T-cell (primary cell): ENCODE results near the gene NCAM2. TPM values are rescaled to one million over a fixed set of nuclear protein-coding genes. Genes with fewer than 3 reads are reported as not detected.

Experiments used
- ATAC-seq, 4 experiments: fragments of 200-7000 bp in 3 of 4; fragments of 150-1000 bp in 1 of 4; cut with Tn5 transposase; replicated peaks in 1 of 4; 1 replicate in 3 of 4; 2 replicates in 1 of 4; pipeline ENCODE4 v1.10.0; 2021; ENCODE audit warnings: moderate library complexity in 3 of 4, mild to moderate bottlenecking in 2 of 4, moderate number of reproducible peaks in 1 of 4
- CTCF ChIA-PET, 2 donors: fragments of 300-600 bp; sonication (Branson Sonifier 250); formaldehyde crosslinking; loops; one replicate each; lab custom pipeline; 2022; ENCODE audit warnings: antibody characterized with exemption in 2 of 2; lab: Charles Lee
- POLR2A ChIA-PET, 2 donors: fragments of 300-600 bp; sonication (Branson Sonifier 250); formaldehyde crosslinking; loops; one replicate each; lab custom pipeline; 2022; ENCODE audit warnings: antibody characterized with exemption in 2 of 2; lab: Charles Lee
- DNase-seq, 35 experiments: peaks; one replicate each; pipeline versions ENCODE4 v3.0.0 to v3.0.0-alpha.2; 2013 to 2023
- H3K27ac ChIP-seq: one replicate; pipeline ENCODE4 v1.5.1; 2013; ENCODE audit warnings: low read length
- H3K27me3 ChIP-seq, 2 experiments: replicated peaks in 1 of 2; 1 replicate in 1 of 2; 2 replicates in 1 of 2; pipeline versions ENCODE4 v1.6.1 to v1.7.0; 2013; ENCODE audit warnings: low read length in 1 of 2, mixed read lengths in 1 of 2; ENCODE audit not compliant: control insufficient read depth in 2 of 2, insufficient read depth in 2 of 2; ENCODE audit errors: extremely low read depth in 1 of 2
- H3K36me3 ChIP-seq, 2 donors: 1 replicate in 1 of 2; 2 replicates in 1 of 2; pipeline versions ENCODE4 v1.6.1 to v1.7.0; 2013; ENCODE audit warnings: low read length in 1 of 2; ENCODE audit not compliant: control insufficient read depth in 2 of 2, insufficient read depth in 1 of 2; ENCODE audit errors: extremely low read depth in 1 of 2
- H3K4me1 ChIP-seq, 2 experiments: 1 replicate in 1 of 2; 2 replicates in 1 of 2; pipeline versions ENCODE4 v1.6.1 to v1.7.0; 2013; ENCODE audit warnings: low read length in 2 of 2, mixed read lengths in 1 of 2; ENCODE audit not compliant: insufficient read depth in 2 of 2, control insufficient read depth in 1 of 2; ENCODE audit errors: extremely low read depth in 1 of 2
- H3K4me3 ChIP-seq, 2 donors: 1 replicate in 1 of 2; 2 replicates in 1 of 2; pipeline versions ENCODE4 v1.5.1 to v1.7.0; 2013; ENCODE audit warnings: mild to moderate bottlenecking in 2 of 2, low read length in 1 of 2, moderate library complexity in 1 of 2; ENCODE audit not compliant: control insufficient read depth in 1 of 2; ENCODE audit errors: extremely low read depth in 1 of 2
- H3K9me3 ChIP-seq: 2 replicates; pipeline ENCODE4 v1.7.0; 2013
- H3K27ac Mint-ChIP-seq, 2 donors: one replicate each; pipeline ENCODE4 v1.8.0; 2020 to 2021; ENCODE audit warnings: mild to moderate bottlenecking in 2 of 2, mixed read lengths in 2 of 2
- H3K27me3 Mint-ChIP-seq, 2 donors: one replicate each; pipeline ENCODE4 v1.8.0; 2021 to 2022; ENCODE audit warnings: mixed read lengths in 2 of 2
- H3K36me3 Mint-ChIP-seq: one replicate; pipeline ENCODE4 v1.8.0; 2021; ENCODE audit warnings: mixed read lengths
- H3K4me1 Mint-ChIP-seq, 3 donors: one replicate each; pipeline ENCODE4 v1.8.0; 2020 to 2022; ENCODE audit warnings: mixed read lengths in 3 of 3, mild to moderate bottlenecking in 1 of 3
- H3K4me3 Mint-ChIP-seq, 3 donors: one replicate each; pipeline ENCODE4 v1.8.0; 2020 to 2022; ENCODE audit warnings: mild to moderate bottlenecking in 3 of 3, mixed read lengths in 3 of 3, moderate library complexity in 3 of 3
- H3K9me3 Mint-ChIP-seq, 3 donors: one replicate each; pipeline ENCODE4 v1.8.0; 2020 to 2022; ENCODE audit warnings: mixed read lengths in 3 of 3
- WGBS: methylation state at CpG from one replicate; pipeline ENCODE4 v1.1.5; 2013; ENCODE audit warnings: missing lambda C conversion rate; ENCODE audit not compliant: insufficient coverage; 5-methylcytosine and 5-hydroxymethylcytosine counted together
- total RNA-seq, 35 experiments: library from RNA in 6 of 35; stranded (reverse) in 6 of 35; fragments of 120-200 nt in 1 of 35; gene quantifications; one replicate each; pipeline versions ENCODE4 v1.2.1 to v1.2.4 and lab custom pipeline; 2013 to 2026

NCAM2 gene
- total RNA-seq, 5 donors from 2014 or later (not counting 1 experiment from before 2014, with no cell fraction given): 0.41 to 0.46 TPM; not detected in 3

DNA sequence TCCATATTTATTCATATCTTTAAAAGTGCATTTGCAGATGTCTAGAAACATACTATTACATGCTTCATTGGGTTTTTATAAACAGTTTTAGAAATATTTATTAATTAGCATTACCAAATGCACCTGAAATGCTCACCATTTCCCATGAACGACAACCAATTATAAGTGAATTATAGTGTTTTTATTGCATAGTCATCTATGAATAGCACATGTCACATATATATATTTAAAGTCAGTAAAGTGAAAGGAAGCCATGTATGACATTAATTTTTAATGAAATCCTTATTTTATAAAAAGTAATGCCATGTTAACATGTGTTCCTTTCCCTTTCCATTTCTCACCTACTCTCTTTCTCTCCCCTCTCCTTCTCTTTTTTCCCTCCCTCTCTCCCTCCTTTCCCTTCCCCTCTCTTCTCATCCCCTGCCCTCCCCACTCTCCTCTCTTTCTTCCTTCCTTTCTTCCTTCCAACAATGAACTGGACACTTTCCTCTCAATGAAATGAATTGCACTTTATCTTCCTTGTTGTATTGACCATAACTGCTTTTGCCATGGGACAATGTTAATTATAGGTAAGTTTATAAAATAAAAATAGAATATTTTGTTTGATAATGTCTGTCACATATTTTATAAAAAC, 179.3 kb downstream of the NCAM2 start:
- H3K27me3 ChIP-seq: no peaks in the 10 kb centered on the region
- H3K36me3 Mint-ChIP-seq: no peaks in the 10 kb centered on the region
- ATAC-seq: no peak
- no peaks in the 10 kb centered on the region for H3K4me1 ChIP-seq
- no peaks in the 10 kb centered on the region for H3K27me3 Mint-ChIP-seq
- no CpG with 5 or more reads among the region's 1 CpG for WGBS
- DNase-seq: no peak
- no peak overlapping the region for H3K27ac ChIP-seq
- H3K27ac Mint-ChIP-seq: no peak overlapping the region
- no peaks in the 10 kb centered on the region for H3K9me3 ChIP-seq
- H3K4me1 Mint-ChIP-seq: peaks cover 0 to 8% (median 7%) of the 10 kb centered on the region in 3 donors
- H3K4me3 Mint-ChIP-seq: no peak overlapping the region
- no peaks in the 10 kb centered on the region for H3K9me3 Mint-ChIP-seq
- no peaks in the 10 kb centered on the region for H3K36me3 ChIP-seq
- H3K4me3 ChIP-seq: no peak overlapping the region
- CTCF ChIA-PET: no interaction called here
- POLR2A ChIA-PET: no interaction called here

DNA sequence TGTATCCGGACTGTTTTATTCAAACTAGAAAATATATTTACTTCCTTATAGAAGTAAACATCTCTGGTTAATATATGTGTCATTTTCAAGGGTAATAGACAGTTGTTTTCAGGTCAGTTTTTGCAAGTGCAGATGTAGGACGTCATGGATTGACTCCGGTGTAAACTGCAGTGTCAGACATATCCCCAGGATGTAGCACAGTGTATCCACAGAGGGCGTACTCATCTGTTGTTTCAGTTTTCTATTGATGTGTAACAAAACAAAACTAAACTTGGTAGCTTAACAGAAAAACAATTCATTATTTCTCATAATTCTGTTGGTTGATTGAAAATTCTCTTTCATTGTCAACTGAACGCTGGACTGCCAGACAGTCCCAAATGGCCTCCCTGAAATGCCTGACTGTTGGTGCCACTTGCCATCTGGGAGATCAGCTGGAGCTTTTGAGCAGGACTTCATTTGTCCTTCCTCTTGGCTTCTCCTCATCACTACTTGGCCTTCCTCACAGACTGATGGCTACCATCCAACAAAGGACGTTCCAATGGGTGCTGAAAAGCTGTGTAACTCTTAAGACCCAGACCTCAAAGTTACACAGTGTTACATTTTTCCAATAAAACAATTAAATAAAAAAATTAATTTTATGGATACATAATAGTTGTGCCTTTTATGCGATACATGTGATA, 181.6 kb downstream of the NCAM2 start:
- no peak overlapping the region for H3K27ac Mint-ChIP-seq
- no peak for ATAC-seq
- H3K9me3 ChIP-seq: no peaks in the 10 kb centered on the region
- no peaks in the 10 kb centered on the region for H3K4me1 ChIP-seq
- 86% methylated on average over 1 of the region's 7 CpGs for WGBS
- no peaks in the 10 kb centered on the region for H3K36me3 ChIP-seq
- no peak overlapping the region for H3K4me3 ChIP-seq
- ChIA-PET POLR2A (no interaction called here), CTCF (no interaction called here)
- H3K9me3 Mint-ChIP-seq: no peaks in the 10 kb centered on the region
- no peak for DNase-seq
- H3K36me3 Mint-ChIP-seq: no peaks in the 10 kb centered on the region
- no peaks in the 10 kb centered on the region for H3K27me3 ChIP-seq
- no peak overlapping the region for H3K4me3 Mint-ChIP-seq
- peaks cover 0 to 8% (median 7%) of the 10 kb centered on the region in 3 donors for H3K4me1 Mint-ChIP-seq
- no peaks in the 10 kb centered on the region for H3K27me3 Mint-ChIP-seq
- no peak overlapping the region for H3K27ac ChIP-seq

DNA sequence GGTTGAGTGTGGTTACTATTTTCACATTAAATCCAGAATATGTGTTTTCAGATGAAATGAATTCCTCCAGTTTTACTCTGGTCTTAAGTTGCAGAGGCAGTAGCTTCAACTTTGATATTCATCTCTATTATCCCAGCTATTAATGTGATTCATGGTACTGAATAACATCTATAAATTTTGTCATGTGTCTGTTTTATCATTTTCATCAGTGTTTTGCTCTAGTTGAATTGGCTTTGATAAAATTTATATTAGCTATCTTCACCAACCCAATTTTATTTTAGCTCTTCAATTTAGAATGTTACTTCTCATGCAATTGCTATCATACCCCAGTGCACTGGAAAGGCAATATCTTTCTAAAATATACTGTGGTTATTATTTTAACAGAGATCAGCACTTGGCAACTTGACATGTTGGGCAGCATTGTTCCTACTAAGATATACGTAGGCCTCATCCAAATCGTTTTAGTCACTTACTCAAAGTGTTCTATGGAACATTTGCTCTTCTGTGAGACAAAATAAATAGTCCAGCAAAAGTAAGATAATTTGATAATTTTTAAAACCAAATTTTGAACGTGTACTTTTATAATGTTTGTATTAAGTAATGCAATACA, 184.3 kb downstream of the NCAM2 start:
- Mint-ChIP-seq H3K4me3 (no peak overlapping the region), H3K27me3 (no peaks in the 10 kb centered on the region), H3K27ac (no peak overlapping the region), H3K9me3 (no peaks in the 10 kb centered on the region), H3K36me3 (no peaks in the 10 kb centered on the region), H3K4me1 (no peaks in the 10 kb centered on the region)
- no CpG with 5 or more reads among the region's 3 CpGs for WGBS
- Histone ChIP-seq H3K4me3 (no peak overlapping the region), H3K36me3 (no peaks in the 10 kb centered on the region), H3K9me3 (no peaks in the 10 kb centered on the region), H3K27ac (no peak overlapping the region), H3K4me1 (no peaks in the 10 kb centered on the region), H3K27me3 (no peaks in the 10 kb centered on the region)
- POLR2A ChIA-PET: no interaction called here
- DNase-seq: no peak
- CTCF ChIA-PET: no interaction called here
- no peak for ATAC-seq

DNA sequence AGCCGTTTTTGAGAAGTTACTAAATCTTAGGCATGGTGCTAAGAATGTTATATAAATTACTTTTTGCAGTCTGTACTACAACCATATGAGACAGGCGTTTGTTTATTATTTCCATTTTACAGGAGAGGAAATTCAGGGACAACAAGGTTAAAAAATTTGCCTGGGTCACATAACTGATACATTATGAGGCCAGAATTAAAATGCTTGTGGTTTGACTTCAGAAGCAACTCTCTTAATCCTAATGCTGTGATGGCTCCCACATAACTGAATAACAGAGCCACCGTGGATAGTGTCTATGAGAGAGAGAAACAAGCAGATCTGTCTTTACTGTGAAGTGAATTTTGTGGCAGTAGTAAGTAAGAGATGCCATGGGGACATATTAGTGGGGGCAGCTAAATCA, 184.9 kb downstream of the NCAM2 start:
- ChIA-PET CTCF (no interaction called here), POLR2A (no interaction called here)
- Mint-ChIP-seq H3K36me3 (no peaks in the 10 kb centered on the region), H3K9me3 (no peaks in the 10 kb centered on the region), H3K4me3 (no peak overlapping the region), H3K27me3 (no peaks in the 10 kb centered on the region), H3K27ac (no peak overlapping the region), H3K4me1 (no peaks in the 10 kb centered on the region)
- H3K9me3 ChIP-seq: no peaks in the 10 kb centered on the region
- no peaks in the 10 kb centered on the region for H3K27me3 ChIP-seq
- no peak overlapping the region for H3K27ac ChIP-seq
- DNase-seq (no peak), ATAC-seq (no peak)
- no peaks in the 10 kb centered on the region for H3K4me1 ChIP-seq
- H3K36me3 ChIP-seq: no peaks in the 10 kb centered on the region
- WGBS: no CpG with 5 or more reads among the region's 3 CpGs
- no peak overlapping the region for H3K4me3 ChIP-seq

DNA sequence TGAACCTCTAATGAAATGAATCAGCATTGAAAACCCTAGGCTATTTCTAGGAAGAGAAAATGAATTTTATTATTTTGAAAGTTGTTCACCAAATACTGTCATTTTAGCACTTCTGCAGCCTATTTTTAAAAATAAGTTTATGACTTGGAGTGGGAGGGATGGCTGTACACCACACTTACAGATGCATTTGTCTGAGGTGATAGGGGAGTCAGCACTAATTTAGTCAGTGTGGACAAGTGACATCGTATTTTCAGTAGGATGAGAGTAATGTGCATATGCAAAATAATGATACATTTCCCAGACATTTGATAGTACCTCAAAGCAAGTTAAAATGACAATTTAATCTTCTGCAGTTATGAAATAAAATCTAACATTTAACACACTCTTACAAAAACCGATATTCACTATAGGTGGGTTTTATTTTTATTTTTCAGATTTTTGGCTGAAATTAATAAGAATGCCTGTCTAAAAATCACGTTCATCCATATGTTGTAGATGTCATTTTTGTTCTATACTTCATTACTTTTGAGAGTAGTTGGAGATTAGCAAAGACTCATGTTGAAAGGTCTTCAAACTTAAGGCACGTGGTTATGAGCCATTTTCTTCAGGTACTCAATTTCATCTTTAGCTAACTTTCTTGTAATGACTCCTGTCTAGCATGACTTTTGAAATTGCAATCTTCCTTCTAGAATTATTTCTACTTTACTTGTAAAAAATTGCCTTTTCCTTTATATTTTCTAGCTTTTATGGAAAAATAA, 186.7 kb downstream of the NCAM2 start:
- Histone ChIP-seq H3K9me3 (no peaks in the 10 kb centered on the region), H3K4me1 (no peaks in the 10 kb centered on the region), H3K27ac (no peak overlapping the region), H3K36me3 (no peaks in the 10 kb centered on the region), H3K4me3 (no peak overlapping the region), H3K27me3 (no peaks in the 10 kb centered on the region)
- no peaks in the 10 kb centered on the region for H3K27me3 Mint-ChIP-seq
- H3K9me3 Mint-ChIP-seq: no peaks in the 10 kb centered on the region
- no peaks in the 10 kb centered on the region for H3K4me1 Mint-ChIP-seq
- no peaks in the 10 kb centered on the region for H3K36me3 Mint-ChIP-seq
- 60% methylated on average over 1 of the region's 4 CpGs for WGBS
- H3K4me3 Mint-ChIP-seq: no peak overlapping the region
- ChIA-PET CTCF (no interaction called here), POLR2A (no interaction called here)
- DNase-seq (no peak), ATAC-seq (no peak)
- no peak overlapping the region for H3K27ac Mint-ChIP-seq

DNA sequence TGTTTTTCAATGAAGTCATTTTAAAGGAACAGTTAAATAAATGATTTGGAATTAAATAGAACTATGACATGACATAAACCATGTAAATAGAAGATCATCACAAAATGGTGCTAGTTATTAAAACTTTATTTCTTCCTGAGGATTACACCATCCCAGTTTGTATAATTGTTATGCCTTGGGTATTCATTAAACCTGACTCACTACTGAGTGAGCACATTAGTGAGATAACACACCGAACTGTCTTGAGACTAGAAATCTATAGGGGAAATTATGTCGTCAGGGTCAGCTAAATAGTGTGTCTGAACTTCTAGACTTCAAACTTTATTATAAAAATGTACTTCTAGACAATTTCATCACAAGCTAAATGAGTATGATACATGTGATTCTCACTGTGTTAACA, 189.4 kb downstream of the NCAM2 start:
- POLR2A ChIA-PET: no interaction called here
- Histone ChIP-seq H3K9me3 (no peaks in the 10 kb centered on the region), H3K36me3 (no peaks in the 10 kb centered on the region), H3K4me1 (no peaks in the 10 kb centered on the region), H3K27me3 (no peaks in the 10 kb centered on the region), H3K27ac (no peak overlapping the region), H3K4me3 (no peak overlapping the region)
- no CpG with 5 or more reads among the region's 2 CpGs for WGBS
- no peaks in the 10 kb centered on the region for H3K27me3 Mint-ChIP-seq
- H3K4me1 Mint-ChIP-seq: no peaks in the 10 kb centered on the region
- CTCF ChIA-PET: no interaction called here
- H3K9me3 Mint-ChIP-seq: peaks cover 0 to 3% (median 0%) of the 10 kb centered on the region in 3 donors
- no peak overlapping the region for H3K27ac Mint-ChIP-seq
- ATAC-seq (no peak), DNase-seq (no peak)
- H3K4me3 Mint-ChIP-seq: no peak overlapping the region
- no peaks in the 10 kb centered on the region for H3K36me3 Mint-ChIP-seq
